HTERT RPE-1 (cell line): ENCODE data around the gene SMIM44.

Source experiments
- in situ Hi-C: fragments of 300-500 bp; cut with MboI; formaldehyde crosslinking; loops from 4 replicates; pipeline ENCODE4 v1.14.3; 2020; ENCODE audit warnings: low sequenced_read_pairs

The SMIM44 gene

DNA sequence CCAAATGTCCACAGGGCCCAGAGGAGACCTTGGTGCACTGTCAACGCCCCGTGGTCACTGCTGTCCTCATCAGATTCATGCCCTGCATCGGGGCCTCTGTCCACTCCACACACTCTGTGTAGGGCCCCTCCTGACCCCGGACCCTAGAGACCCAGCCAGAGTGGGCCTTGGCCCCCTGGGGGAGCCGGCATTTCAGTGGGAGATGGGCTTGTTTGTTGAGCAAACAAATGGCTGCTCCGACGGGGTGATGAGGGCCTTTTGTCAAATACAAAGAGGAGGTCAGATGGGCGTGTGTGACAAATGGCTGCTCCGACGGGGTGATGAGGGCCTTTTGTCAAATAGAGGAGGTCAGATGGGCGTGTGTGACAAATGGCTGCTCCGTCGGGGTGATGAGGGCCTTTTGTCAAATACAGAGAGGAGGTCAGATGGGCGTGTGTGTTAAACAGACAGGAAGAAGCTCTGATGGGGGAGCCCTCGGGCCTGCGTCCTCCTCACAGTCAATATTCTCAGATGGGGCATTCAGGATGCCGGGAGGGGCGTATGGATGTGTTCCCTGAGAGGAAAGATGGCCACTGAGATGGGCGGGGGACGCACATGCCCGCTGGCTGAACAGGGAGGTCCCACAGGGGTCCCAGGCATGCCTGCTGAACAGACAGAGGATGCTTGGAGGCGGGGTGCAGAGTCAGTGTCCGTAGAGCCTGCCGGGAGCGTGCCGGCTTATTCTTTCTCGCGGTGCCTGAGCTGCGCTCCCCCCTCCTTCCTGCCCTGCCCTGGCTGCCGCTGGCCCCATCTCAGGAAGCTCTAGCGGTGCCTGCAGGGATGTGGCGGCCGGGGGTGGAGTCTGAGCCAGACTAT lies 39.2 kb downstream of the SMIM44 start:
- in situ Hi-C loops, result no loop called here

DNA sequence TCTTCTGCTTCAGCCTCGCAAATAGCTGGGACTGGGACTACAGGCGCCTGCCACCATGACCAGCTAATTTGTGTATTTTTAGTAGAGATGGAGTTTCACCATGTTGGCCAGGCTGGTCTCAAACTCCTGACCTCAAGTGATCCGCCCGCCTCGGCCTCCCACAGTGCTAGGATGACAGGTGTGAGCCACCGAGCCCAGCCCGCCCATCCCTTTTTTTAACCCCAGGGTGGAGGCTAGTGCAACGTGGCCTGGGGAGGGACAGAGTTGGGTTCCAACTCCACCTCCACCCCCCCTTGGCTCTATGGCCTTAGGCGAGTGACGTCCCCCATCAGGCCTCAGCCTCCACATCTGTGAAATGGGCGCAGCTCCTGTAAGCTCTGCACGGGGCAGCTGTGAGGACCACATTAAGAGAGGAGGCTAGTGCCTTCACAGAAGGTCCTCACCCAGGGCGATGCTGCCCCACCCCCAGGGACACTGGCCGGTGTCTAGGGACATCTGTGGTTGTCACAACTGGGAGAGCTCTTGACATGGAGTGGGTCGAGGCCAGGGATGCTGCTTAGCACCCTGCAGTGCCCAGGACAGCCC lies 40.7 kb downstream of the SMIM44 start:
- in situ Hi-C loops, result no loop called here

DNA sequence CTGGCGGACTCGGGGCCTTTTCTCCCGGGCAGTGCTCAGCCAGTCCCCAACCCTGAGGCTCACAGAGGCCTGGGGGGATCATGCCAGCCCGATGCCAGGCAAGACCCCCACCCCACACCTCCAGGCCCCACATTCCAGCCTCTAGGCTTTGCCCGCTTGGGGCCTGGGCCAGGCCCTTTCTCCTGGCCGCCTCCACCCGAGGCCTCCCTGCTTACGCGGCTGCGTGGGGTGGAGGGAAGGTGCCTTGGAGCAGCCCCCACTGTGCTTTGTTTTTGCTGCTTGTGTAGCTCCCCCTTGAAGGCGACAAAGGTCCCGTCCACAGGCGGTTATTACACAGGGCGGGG lies 41.3 kb downstream of the SMIM44 start:
- in situ Hi-C loops, result no loop called here

DNA sequence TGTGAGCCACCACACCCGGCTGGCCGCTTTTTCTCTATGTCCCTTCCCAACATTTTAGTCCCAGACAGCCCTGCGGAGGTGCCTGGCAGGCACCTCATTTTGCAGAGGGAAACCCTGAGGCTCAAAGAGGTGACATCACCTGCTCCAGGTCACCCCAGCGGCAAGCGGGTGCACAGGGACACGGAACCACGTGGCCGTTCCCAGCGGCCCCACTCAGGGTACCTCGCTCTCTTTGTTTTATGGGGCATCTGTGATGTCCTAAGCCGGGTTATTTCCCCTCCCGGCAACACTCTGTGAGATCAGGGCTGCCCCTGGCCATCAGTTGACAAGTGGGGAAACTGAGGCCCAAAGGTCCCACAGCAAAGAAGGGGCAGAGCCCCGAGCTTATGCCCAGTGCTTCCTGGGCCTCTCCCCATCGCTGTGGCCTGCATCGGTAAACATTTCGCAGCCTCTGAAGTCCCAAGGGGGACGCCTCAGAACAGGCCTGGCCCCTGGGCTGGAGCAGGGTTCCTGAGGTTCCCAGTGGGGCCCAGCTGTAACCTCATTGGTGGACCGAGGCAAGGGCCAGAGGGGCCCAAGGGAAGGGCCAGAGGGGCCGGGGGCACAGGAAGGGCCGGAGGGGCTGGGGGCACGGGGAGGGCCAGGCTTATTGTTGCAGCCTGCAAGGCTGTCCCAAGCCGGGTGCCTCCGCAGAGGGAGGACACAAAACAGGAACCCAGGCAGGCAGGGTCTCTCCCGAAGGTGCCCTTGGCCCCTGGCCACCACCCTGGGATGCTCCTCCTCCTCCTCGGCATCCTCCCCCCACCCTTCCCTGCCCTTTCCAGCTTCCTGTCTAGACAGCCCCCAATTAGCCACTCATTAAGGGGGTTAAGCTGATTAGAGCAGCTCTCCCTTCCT lies 41.9 kb downstream of the SMIM44 start:
- in situ Hi-C loops, result no loop called here

DNA sequence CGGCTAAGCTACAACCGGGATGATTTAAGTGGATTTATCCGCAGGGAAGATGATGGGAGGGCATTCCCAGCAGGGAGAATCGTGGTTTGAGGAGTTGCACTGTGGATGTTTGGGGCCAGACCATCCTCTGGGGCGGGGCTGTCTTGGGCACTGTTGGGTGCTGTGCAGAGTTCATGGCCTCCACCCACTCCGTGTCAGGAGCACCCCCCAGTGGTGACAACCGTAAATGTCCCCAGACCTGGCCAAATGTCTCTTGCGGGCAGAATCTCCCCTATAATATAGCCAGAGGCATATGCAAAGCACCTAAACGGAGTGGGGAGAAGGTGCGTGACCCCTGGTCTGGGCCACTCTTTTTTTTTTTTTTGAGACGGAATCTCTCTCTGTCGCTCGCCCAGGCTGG lies 43.2 kb downstream of the SMIM44 start:
- in situ Hi-C loops, result no loop called here

DNA sequence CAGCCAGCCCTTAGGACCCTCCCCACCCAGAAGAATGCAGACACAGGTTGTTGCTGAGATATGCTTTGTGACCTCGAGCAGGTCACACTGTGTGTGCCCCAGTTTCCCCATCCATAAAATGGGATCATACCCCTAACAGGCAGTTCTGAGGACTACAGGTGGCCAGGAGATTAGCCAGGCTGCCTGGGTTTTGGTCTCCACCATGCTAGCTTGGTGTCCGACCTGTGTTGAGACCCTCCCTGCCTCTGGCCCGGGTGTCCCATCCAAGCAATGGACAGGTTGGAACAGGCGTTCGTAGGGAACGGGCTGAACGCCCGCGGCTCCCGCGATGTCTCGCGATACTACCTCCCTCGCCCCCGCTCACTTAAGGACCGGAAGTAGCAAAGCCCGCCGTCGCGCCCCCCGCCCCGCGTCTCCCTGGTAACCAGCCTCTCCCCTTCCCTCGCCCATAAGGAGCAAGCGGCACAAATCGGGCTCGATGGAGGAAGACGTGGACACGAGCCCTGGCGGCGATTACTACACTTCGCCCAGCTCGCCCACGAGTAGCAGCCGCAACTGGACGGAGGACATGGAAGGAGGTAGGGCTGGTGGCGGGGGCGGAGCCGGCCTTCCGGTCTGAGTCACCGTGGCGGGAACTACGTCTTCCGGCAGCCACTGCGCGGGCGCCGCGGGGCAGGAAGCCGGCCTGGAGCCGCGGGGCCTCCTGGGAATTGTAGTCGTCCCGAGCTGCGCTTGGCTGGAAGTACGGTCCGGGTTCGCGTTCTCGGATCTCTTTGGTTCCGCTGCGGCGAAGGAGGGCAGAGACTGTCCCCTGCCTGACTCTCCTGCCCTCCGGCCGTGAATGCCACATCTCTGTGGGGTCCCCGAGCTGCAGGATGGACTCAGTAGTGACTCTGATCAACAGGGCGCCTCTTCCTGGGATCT lies 48.3 kb downstream of the SMIM44 start:
- in situ Hi-C loops, result no loop called here

DNA sequence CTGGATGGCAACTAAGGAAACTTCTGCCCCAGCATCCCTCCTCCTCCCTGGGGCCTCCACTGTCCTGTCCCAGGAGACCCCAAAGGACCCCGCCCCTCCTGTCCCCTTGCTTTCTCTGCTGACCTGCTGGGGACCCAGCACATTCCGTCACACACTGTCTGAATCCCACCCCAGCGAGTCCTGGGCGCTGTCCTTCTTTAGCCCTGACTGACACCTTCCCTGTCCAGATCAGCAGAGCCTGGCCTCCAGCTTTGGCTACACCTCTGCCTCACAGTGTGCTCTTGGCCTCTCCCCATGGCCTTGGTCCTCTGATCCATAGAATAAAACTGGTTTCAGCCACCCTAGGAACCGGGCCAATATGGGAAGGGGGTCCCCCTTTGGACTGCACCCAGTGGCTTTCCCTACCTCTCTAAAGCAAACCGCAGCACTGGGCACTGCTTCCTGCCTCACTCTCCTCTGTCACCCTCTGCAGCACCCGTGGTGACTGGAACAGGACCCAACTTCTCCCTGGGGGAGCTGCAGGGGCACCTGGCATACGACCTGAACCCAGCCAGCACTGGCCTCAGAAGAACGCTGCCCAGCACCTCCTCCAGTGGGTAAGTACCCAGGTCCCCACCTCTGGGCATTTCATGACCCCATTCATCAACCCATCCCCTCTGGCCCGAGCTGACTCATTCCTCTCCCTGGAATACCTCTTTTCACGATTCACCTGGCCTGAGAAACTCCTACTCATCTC lies 49.3 kb downstream of the SMIM44 start:
- in situ Hi-C loops, result no loop called here

DNA sequence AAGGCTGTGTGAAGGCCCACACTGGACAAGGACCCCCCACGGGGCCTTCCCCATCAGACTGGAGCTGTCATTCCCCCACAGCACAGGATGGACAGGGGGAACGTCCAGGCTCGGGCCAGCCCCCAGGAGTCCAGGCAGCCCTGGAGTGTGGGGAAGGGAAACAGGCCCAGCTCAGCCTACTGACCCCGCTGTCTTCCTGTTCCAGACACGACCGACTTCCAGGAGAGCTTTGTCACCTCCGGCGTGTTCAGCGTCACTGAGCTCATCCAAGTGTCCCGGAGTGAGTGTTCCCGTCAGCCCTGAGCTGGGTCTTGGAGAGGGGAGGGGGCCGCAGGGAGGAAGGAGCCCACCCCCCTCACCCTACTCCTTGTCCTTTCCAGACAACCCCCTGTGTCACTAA lies 49.9 kb downstream of the SMIM44 start:
- in situ Hi-C loops, result no loop called here
